Uterus (tissue), 4 donors: ENCODE results near the gene PIK3C2G. TPM values are rescaled to one million over a fixed set of nuclear protein-coding genes. Genes with fewer than 3 reads are reported as not detected.

Experiments used
- DNase-seq, 2 donors: peaks; one replicate each; pipeline ENCODE4 v3.0.0-alpha.2; 2019 to 2020
- H3K27ac ChIP-seq, 2 donors: fragments of 200-600 bp; sonication (generic); 1 replicate in 1 of 2; 2 replicates in 1 of 2; pipeline ENCODE4 v1.5.1; 2016 to 2018
- H3K27me3 ChIP-seq, 2 donors: fragments of 200-600 bp; sonication (generic); one replicate each; pipeline ENCODE4 v1.5.1; 2018 to 2019; ENCODE audit warnings: control low read depth in 1 of 2
- H3K36me3 ChIP-seq, 2 donors: fragments of 200-600 bp; sonication (generic); one replicate each; pipeline ENCODE4 v1.5.1; 2019; ENCODE audit warnings: control low read depth in 1 of 2
- H3K4me1 ChIP-seq, 2 donors: fragments of 200-600 bp; sonication (generic); one replicate each; pipeline ENCODE4 v1.5.1; 2018 to 2019; ENCODE audit warnings: control low read depth in 1 of 2
- H3K4me3 ChIP-seq, 2 donors: fragments of 200-600 bp; sonication (generic); 1 replicate in 1 of 2; 2 replicates in 1 of 2; pipeline ENCODE4 v1.5.1; 2018 to 2019; ENCODE audit warnings: mild to moderate bottlenecking in 1 of 2
- H3K9me3 ChIP-seq, 2 donors: fragments of 200-600 bp; sonication (generic); one replicate each; pipeline ENCODE4 v1.5.1; 2019; ENCODE audit warnings: control low read depth in 1 of 2
- POLR2A ChIP-seq, 2 donors: fragments of 450-650 bp; IDR thresholded peaks; one replicate each; pipeline ENCODE4 v1.6.1; 2016; ENCODE audit warnings: antibody characterized with exemption in 2 of 2, mild to moderate bottlenecking in 1 of 2, moderate library complexity in 1 of 2
- intact Hi-C: fragments of 100-400 bp; cut with DNase I; formaldehyde crosslinking; loops from one replicate; pipeline ENCODE4 v1.15.1; 2023; ENCODE audit warnings: low total_unique reads
- total RNA-seq, 4 donors: library from RNA; depleted of rRNA in 3 of 4; stranded (reverse); fragments of >200 nt in 3 of 4; gene quantifications; one replicate each; pipeline versions ENCODE4 v1.1.0 to v1.2.4, GENCODE V29; 2014 to 2023
- TF ChIP-seq, protein P1 (sequence below), 4 experiments: fragments of 200-600 bp in 2 of 4; fragments of 450-650 bp in 2 of 4; sonication (generic) in 2 of 4; IDR thresholded peaks; one replicate each; pipeline ENCODE4 v1.5.1; 2016 to 2019; ENCODE audit warnings: antibody characterized with exemption in 4 of 4, mild to moderate bottlenecking in 2 of 4, moderate library complexity in 1 of 4
- donor health status: DM: yes; HTN: yes; CAD: no.

PIK3C2G gene, protein sequence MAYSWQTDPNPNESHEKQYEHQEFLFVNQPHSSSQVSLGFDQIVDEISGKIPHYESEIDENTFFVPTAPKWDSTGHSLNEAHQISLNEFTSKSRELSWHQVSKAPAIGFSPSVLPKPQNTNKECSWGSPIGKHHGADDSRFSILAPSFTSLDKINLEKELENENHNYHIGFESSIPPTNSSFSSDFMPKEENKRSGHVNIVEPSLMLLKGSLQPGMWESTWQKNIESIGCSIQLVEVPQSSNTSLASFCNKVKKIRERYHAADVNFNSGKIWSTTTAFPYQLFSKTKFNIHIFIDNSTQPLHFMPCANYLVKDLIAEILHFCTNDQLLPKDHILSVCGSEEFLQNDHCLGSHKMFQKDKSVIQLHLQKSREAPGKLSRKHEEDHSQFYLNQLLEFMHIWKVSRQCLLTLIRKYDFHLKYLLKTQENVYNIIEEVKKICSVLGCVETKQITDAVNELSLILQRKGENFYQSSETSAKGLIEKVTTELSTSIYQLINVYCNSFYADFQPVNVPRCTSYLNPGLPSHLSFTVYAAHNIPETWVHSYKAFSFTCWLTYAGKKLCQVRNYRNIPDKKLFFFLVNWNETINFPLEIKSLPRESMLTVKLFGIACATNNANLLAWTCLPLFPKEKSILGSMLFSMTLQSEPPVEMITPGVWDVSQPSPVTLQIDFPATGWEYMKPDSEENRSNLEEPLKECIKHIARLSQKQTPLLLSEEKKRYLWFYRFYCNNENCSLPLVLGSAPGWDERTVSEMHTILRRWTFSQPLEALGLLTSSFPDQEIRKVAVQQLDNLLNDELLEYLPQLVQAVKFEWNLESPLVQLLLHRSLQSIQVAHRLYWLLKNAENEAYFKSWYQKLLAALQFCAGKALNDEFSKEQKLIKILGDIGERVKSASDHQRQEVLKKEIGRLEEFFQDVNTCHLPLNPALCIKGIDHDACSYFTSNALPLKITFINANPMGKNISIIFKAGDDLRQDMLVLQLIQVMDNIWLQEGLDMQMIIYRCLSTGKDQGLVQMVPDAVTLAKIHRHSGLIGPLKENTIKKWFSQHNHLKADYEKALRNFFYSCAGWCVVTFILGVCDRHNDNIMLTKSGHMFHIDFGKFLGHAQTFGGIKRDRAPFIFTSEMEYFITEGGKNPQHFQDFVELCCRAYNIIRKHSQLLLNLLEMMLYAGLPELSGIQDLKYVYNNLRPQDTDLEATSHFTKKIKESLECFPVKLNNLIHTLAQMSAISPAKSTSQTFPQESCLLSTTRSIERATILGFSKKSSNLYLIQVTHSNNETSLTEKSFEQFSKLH (N-terminal part only)
- total RNA-seq, result 1 to 10 TPM in 1 of 4 donors, under 1 TPM in 2, not detected in 1; under 0.01 to 2.2 (median 0.34) TPM

DNA sequence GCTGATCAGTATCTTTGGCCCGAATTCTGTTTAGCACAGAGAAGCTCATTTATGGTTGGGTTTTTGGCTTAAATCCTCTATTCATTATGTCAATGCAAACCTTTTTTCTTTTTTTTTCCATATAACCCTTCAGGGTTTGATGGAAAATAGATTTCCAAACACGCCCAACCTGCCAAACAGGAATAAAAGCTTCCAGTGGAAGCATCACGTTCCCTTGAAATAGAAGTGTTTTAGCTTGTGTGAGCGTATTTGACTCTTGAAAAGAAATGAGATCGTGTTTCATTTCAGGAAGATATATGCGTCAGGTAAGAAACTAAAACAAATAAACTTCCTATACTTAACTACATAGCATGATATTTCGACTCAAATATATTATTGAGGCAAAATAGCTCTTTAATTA lies at the start of gene PIK3C2G:
PIK3C2G (plus strand) TSS at position 246 of the 400 bp plus-strand sequence. CDS start 20,564 bp downstream, outside the sequence.
- DNase-seq, result no peak
- H3K27ac ChIP-seq, result no peak within 1 kb of the TSS
- TF ChIP-seq POLR2A (IDR thresholded peaks at IDR 0.05), result no peak
- TF ChIP-seq, protein P1, sequence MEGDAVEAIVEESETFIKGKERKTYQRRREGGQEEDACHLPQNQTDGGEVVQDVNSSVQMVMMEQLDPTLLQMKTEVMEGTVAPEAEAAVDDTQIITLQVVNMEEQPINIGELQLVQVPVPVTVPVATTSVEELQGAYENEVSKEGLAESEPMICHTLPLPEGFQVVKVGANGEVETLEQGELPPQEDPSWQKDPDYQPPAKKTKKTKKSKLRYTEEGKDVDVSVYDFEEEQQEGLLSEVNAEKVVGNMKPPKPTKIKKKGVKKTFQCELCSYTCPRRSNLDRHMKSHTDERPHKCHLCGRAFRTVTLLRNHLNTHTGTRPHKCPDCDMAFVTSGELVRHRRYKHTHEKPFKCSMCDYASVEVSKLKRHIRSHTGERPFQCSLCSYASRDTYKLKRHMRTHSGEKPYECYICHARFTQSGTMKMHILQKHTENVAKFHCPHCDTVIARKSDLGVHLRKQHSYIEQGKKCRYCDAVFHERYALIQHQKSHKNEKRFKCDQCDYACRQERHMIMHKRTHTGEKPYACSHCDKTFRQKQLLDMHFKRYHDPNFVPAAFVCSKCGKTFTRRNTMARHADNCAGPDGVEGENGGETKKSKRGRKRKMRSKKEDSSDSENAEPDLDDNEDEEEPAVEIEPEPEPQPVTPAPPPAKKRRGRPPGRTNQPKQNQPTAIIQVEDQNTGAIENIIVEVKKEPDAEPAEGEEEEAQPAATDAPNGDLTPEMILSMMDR (IDR thresholded peaks at IDR 0.05), result no peak
- no peaks in the 10 kb centered on the region for H3K36me3 ChIP-seq
- H3K27me3 ChIP-seq, result no peaks in the 10 kb centered on the region
- no peaks in the 10 kb centered on the region for H3K4me1 ChIP-seq
- H3K9me3 ChIP-seq, result no peaks in the 10 kb centered on the region
- no peak within 1 kb of the TSS for H3K4me3 ChIP-seq
- intact Hi-C loops, result no loop called here

DNA sequence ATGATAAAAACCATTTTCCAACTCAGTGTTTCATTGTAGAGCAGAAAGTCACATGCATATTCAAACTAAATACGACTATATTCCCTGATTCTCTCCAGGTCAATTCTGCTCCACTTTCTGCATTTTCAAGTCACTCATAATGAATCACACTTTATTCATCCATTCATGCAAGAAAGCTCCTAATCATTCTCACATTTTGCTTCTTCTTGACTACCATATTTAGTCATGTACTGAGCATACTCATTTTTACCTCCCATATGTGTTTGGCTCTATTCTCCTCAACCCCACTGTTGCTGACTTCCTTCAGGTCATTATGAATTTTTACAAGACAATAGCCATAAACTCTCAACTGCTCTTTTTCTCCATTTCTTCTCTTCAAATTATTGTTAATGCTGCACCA lies 43.4 kb upstream of the PIK3C2G start:
- no peak overlapping the region for H3K27ac ChIP-seq
- no peak for DNase-seq
- intact Hi-C loops, result no loop called here

DNA sequence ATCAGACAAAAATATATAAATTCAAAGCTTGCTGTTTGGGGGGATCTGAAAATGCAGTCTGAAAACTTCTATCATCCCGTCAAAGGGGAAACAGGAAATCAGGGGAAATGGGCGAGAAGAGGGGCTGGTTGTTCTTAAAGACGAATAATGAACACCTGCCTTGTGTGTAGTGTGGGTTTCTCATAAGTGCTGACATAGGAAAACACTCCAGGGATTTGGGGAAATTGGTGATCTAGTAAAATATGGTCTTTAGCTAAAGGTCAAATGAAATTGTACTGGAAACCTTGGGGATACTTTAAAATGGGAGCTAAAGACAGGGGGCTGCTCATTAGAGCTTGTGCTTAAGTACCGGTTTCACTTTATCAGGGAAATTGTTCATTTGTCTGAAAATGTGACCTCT lies 39.6 kb upstream of the PIK3C2G start:
- H3K4me3 ChIP-seq, result no peak overlapping the region
- H3K4me1 ChIP-seq, result no peaks in the 10 kb centered on the region
- no peak for TF ChIP-seq POLR2A (IDR thresholded peaks at IDR 0.05)
- TF ChIP-seq, protein P1 (IDR thresholded peaks at IDR 0.05), result no peak
- H3K9me3 ChIP-seq, result no peaks in the 10 kb centered on the region
- intact Hi-C loops, result no loop called here
- no peak for DNase-seq
- no peaks in the 10 kb centered on the region for H3K36me3 ChIP-seq
- no peaks in the 10 kb centered on the region for H3K27me3 ChIP-seq
- H3K27ac ChIP-seq, result no peak overlapping the region

More for the DNA sequence above, 43.4 kb upstream of the PIK3C2G start:
- H3K9me3 ChIP-seq, result no peaks in the 10 kb centered on the region
- no peaks in the 10 kb centered on the region for H3K4me1 ChIP-seq
- TF ChIP-seq, protein P1 (IDR thresholded peaks at IDR 0.05), result no peak
- no peak for TF ChIP-seq POLR2A (IDR thresholded peaks at IDR 0.05)
- H3K36me3 ChIP-seq, result no peaks in the 10 kb centered on the region
- H3K27me3 ChIP-seq, result no peaks in the 10 kb centered on the region
- H3K4me3 ChIP-seq, result no peak overlapping the region

DNA sequence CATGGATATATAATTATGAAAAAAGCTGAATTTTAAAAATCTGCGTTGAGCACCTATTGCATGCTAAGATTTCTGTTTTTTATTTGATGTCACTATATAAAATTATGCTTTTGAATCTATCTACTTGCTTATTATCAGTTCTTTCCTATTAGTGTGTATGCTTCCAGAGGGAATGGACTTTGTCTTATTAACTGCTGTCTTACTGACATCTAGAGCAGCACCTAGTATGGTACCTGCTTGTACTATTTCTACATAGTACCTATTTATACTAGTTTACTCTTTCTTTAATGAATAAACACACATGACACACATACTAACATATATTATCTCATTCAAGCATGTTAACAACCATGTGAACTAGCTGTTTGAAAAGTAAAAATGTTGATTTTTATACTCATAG lies 38.6 kb upstream of the PIK3C2G start:
- H3K36me3 ChIP-seq, result no peaks in the 10 kb centered on the region
- DNase-seq, result no peak
- intact Hi-C loops, result no loop called here

More for the DNA sequence above, 38.6 kb upstream of the PIK3C2G start:
- no peak overlapping the region for H3K27ac ChIP-seq
- no peaks in the 10 kb centered on the region for H3K4me1 ChIP-seq
- TF ChIP-seq POLR2A (IDR thresholded peaks at IDR 0.05), result no peak
- TF ChIP-seq, protein P1 (IDR thresholded peaks at IDR 0.05), result no peak
- no peak overlapping the region for H3K4me3 ChIP-seq
- no peaks in the 10 kb centered on the region for H3K27me3 ChIP-seq
- no peaks in the 10 kb centered on the region for H3K9me3 ChIP-seq
